Omental fat pad (tissue), 4 donors: ENCODE measurements around the gene GULP1. TPM values are rescaled to one million over a fixed set of nuclear protein-coding genes. Genes with fewer than 3 reads are reported as not detected.
"Not testable (repeated sequence)": the region's sequence is repeated elsewhere in the genome, so short reads cannot be mapped to it uniquely, and the experiment has no call there.

ENCODE experiments used
- ATAC-seq: fragments of 150-250 bp; one replicate; pipeline ENCODE4 v1.9.1; 2016; ENCODE audit warnings: mild to moderate bottlenecking, moderate library complexity; ENCODE audit not compliant: low FRiP score
- DNase-seq: peaks from one replicate; pipeline ENCODE4 v3.0.0-alpha.2; 2019; ENCODE audit warnings: low spot score
- total RNA-seq, 4 donors: library from RNA; depleted of rRNA; stranded (reverse); fragments of >200 nt; gene quantifications; one replicate each; pipeline ENCODE4 v1.1.0, GENCODE V29; 2016
- TF ChIP-seq, protein P1 (sequence below), 3 donors: fragments of 450-650 bp; IDR thresholded peaks; one replicate each; pipeline ENCODE4 v1.5.1; 2016 to 2017; ENCODE audit warnings: antibody characterized with exemption in 3 of 3, mild to moderate bottlenecking in 3 of 3, moderate library complexity in 2 of 3

Gene GULP1
- total RNA-seq, 4 donors from 2014 or later = 14.1 to 31.5 (median 16.5) TPM

DNA sequence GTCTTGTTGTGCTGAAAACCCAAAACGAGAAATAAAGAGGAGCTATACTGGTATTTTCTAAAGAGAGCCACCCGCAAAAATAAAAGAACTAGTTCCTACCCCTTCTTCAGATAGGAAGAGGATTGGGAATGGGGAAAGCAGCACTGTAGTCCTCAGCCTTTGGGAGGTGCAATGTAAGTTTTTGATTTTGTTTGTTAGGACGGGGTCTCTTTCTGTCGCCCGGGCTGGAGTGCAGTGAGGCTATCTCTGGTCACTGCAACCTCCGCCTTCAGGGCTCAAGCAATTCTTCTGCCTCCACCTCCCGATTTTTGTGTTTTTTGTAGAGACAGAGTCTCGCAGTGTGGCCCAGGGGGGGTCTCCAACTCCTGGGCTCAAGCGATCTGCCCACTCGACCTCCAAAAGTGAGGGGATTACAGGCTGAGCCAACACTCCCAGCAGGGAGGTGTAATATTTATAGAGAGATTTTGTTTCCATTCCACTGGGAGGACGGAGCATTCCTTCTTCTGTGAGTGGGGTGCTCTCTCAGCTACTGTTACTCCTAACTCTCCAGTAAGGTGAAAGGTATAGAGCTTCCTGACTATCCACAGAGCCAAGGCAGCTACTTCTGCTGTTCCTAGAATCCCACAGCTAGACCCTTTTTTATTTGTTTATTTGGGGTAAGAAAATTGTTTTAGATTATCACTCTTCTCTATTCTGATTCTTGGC, 13.1 kb upstream of the GULP1 start:
- DNase-seq = no peak
- ATAC-seq = no peak
- TF ChIP-seq, protein P1, sequence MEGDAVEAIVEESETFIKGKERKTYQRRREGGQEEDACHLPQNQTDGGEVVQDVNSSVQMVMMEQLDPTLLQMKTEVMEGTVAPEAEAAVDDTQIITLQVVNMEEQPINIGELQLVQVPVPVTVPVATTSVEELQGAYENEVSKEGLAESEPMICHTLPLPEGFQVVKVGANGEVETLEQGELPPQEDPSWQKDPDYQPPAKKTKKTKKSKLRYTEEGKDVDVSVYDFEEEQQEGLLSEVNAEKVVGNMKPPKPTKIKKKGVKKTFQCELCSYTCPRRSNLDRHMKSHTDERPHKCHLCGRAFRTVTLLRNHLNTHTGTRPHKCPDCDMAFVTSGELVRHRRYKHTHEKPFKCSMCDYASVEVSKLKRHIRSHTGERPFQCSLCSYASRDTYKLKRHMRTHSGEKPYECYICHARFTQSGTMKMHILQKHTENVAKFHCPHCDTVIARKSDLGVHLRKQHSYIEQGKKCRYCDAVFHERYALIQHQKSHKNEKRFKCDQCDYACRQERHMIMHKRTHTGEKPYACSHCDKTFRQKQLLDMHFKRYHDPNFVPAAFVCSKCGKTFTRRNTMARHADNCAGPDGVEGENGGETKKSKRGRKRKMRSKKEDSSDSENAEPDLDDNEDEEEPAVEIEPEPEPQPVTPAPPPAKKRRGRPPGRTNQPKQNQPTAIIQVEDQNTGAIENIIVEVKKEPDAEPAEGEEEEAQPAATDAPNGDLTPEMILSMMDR (IDR thresholded peaks at IDR 0.05) = no peak

DNA sequence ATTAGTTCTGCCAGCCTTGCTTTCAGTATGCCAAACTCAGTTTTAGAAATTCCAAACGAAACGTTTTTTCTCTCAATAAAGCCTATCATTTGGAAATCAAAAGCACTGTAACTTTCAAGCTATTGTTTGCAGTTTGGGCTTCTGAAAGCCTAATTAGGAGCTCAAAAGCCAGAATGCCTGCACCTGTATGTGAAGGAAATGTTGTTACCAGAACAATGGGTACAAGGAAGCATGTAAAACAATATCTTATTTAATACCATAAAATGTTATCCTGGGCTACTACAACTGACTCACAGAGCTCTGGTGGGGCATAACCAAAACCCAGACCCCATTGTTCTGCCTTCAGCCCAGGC, 12.6 kb upstream of the GULP1 start:
- ATAC-seq (no peak), DNase-seq (no peak)
- TF ChIP-seq, protein P1 (IDR thresholded peaks at IDR 0.05) = no peak

DNA sequence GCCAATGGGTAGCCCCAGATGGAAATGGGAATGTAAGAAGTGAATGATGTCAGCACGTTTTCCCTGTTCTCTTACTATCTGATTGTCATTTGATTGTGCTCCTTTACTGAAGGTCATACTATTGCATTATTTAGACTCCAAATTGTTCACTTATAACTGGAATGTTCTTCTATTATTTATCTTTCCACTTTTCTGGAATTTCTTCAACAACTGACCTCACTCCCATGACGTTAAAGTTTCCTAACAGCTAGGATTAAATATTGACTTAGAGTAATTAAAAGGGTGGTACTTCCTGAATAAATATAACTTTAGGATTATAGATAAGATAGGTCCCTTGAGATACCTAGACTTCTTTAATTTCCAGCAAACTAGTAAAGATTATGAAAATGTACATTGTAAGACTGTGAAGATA, 10.9 kb upstream of the GULP1 start:
- DNase-seq (no peak), ATAC-seq (no peak)
- TF ChIP-seq, protein P1 (IDR thresholded peaks at IDR 0.05) = no peak

DNA sequence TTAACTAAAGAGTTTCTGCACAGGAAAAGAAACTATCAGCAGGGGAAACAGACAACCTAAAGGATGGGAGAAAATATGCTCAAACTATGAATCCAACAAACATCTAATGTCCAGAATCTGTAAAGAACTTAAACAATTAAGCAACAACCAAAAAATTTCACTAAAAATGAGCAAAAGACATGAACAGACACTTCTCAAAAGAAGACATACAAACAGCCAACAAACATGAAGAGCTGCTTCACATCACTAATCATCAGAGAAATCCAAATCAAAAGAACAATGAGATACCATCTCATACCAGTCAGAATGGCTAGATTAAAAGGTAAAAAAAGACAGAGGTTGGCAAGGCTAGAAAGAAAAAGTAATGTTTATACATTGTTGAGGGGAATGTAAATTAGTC, 8.8 kb upstream of the GULP1 start:
- TF ChIP-seq, protein P1 (IDR thresholded peaks at IDR 0.05) = no peak
- DNase-seq (no peak), ATAC-seq (no peak)

DNA sequence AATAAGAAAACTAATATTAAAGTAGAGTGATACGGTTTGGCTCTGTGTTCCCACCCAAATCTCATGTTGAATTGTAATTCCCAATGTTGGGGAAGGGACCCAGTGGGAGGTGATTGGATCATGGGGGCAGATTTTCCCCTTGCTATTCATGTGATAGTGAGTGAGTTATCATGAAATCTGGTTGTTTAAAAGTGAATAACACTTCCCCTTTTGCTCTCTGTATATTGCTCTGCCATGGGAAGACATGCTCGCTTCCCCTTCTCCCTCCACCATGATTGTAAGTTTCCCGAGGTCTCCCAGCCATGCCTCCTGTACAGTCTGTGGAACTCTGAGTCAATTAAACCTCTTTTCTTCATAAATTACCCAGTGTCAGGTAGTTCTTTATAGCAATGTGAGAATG, 7.4 kb upstream of the GULP1 start:
- not testable (repeated sequence) for ATAC-seq, DNase-seq

DNA sequence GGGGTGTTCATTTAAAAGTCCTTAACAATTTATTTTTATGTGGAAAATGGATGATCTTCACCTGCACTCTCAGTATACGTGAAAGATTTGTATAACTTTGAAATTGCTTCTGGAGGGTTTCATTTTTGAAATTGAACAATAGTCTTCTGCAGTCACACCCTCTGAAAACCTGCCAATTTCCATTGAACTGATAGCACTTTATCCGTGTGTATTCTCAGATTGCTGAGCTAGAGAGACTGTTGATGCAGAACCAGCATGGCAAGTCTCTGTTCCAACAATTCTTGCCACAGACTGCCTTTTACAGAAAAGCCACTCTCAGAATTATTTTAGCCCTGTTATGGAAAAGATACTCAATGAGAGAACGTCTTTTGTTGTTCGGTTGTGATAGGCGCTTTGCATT, 6.6 kb upstream of the GULP1 start:
- TF ChIP-seq, protein P1 (IDR thresholded peaks at IDR 0.05) = no peak
- DNase-seq (no peak), ATAC-seq (no peak)

DNA sequence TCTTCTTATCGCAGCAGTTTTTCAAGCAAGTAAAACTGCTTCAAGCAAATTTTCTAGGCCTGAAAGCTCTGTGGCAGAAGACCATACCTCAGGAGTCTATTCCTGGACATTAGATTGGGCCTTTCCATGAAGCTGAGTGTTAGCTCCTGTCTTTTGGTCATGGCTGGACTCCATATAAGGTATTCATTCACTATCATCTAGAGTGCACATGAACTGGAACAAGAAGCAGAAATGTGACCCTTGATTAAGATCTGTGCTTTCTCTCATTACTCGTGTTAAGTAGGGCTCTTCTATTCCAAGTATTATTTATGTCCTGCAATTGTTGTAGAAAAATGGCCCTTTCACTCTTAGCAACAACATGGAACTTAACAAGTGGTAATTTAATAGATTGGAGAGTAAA, 5.9 kb upstream of the GULP1 start:
- DNase-seq (no peak), ATAC-seq (no peak)
- TF ChIP-seq, protein P1 (IDR thresholded peaks at IDR 0.05) = no peak
